LNCAP (cell line): ENCODE measurements around the gene AFF4.
A peak's percentile ranks its signal among the peaks of the same experiment; 100 is the strongest.

ENCODE experiments used
- CTCF ChIP-seq: fragments of 450-650 bp; IDR thresholded peaks from 2 replicates; pipeline ENCODE4 v1.5.1; 2017; ENCODE audit warnings: mild to moderate bottlenecking

AFF4 gene

GRCh38 chr5:132873119-132873929 lies 90.1 kb downstream of the AFF4 start, which contains the start of gene LEAP2:
Gene LEAP2, plus strand, starts transcription at chr5:132873668. Its CDS starts 27 bp downstream, at chr5:132873695.
- no peak for TF ChIP-seq CTCF

- TF ChIP-seq CTCF = no peak
Measured at GRCh38 chr5:132872788-132873118, 90.7 kb downstream of the AFF4 start.

GRCh38 chr5:132871459-132872284 lies 91.8 kb downstream of the AFF4 start:
- no peak for TF ChIP-seq CTCF

- TF ChIP-seq CTCF = no peak
Measured at GRCh38 chr5:132870801-132871200, 92.6 kb downstream of the AFF4 start.

- TF ChIP-seq CTCF = no peak
Measured at GRCh38 chr5:132868754-132869153, 94.7 kb downstream of the AFF4 start.

- no peak for TF ChIP-seq CTCF
Measured at GRCh38 chr5:132867046-132867451, 96.4 kb downstream of the AFF4 start.

GRCh38 chr5:132866342-132867045 lies 96.9 kb downstream of the AFF4 start, which contains the start of the genes GDF9 and UQCRQ:
Gene GDF9, minus strand, starts transcription at chr5:132866469. Its CDS starts 1,936 bp downstream, at chr5:132864533.
Gene UQCRQ, plus strand, starts transcription at chr5:132866642. Its CDS starts 240 bp downstream, at chr5:132866882.
- TF ChIP-seq CTCF = peak; percentile 45; the same call in 1 of the 2 replicates
